Activated CD4-positive, alpha-beta T cell treated with anti-CD3 and anti-CD28 coated beads, Interleukin-2, Interleukin-6, amounts not matched to agents 100 ng/mL and 50 ng/mL, durations not matched to agents 16 hours and 8 hours (primary cell): Measurements from ENCODE around the gene KIAA1671.
A peak's percentile ranks its signal among the peaks of the same experiment; 100 is the strongest.

ENCODE experiments used
- DNase-seq: peaks from one replicate; pipeline ENCODE4 v3.0.0-alpha.2; 2020

KIAA1671 gene

DNA sequence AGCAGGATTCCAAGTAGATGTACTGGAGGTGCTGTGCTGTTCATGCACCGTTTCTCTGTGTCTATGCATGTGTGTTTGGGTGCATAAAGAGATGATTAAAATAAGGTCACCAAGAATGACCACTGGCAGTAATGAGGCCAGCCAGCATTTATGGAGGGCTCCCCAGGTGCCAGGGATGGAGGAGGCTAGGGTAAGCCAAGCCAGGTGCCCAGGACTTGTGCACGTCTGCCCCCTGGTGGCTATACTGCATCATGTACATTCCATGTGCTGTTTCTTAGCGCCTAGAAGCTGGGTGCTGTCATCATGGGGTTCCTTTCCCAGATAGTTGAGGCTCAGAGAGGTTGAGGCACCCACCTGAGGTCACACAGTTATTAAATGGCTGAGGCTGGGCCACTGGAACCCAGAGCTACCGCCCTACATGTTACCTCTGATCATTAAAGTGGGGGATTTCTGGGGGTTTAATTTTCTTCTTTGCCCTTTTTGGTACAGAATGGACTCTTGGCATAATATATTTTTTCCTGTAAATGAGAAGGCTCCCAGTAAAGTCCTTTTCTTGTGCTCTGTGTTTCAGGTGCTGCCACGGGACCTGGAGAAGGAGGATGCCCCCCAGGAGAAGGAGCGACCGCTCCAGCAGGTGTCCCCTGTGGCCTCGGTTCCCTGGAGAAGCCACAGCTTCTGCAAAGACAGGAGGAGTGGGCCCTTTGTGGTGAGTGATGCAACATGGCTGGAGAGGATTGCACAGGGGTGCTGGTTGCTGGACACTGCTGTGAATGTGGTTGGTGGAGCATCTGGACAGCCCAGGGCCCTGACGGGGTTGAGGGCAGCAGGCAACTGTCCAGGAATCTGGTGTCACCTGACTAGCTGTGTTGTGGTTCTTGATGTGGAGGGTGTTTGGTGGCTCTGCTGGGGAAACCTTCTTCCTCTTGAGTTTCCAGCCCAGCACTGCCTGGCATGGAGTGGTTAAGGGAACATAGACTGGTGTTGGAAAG lies 96.4 kb downstream of the KIAA1671 start:
- DNase-seq = peak; percentile 85

- no peak for DNase-seq
Measured at GRCh38 chr22:25049770-25050169, 97.3 kb downstream of the KIAA1671 start.

DNA sequence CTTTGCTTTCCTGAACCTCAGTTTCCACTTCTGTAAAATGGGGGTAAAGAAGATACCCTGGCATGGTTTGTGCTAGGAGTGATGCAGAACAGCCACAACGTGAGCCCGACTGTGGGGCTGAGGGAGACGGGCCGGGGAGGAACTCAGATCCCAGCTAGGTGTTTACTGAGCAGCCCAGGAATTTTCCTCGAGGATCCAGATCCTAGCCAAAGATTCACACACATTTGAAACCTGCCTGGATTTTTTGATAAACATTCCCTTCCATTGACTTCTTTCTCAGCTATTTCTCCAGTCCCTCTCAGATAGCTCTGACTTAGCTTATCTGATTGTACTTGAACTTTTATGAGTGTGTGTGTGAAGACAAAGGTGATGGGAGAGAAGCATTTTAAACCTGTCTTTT lies 98.0 kb downstream of the KIAA1671 start:
- no peak for DNase-seq

GRCh38 chr22:25051073-25051472 lies 98.6 kb downstream of the KIAA1671 start:
- peak; percentile 30 for DNase-seq

GRCh38 chr22:25051983-25052710 lies 99.6 kb downstream of the KIAA1671 start:
- no peak for DNase-seq

GRCh38 chr22:25053153-25053805 lies 100.8 kb downstream of the KIAA1671 start:
- no peak for DNase-seq

- peak; percentile 91 for DNase-seq
Measured at GRCh38 chr22:25054943-25055511, 102.5 kb downstream of the KIAA1671 start.

- peak; percentile 91 for DNase-seq
Measured at GRCh38 chr22:25057013-25057881, 104.7 kb downstream of the KIAA1671 start.

GRCh38 chr22:25059438-25059837 lies 106.9 kb downstream of the KIAA1671 start:
- no peak for DNase-seq

DNA sequence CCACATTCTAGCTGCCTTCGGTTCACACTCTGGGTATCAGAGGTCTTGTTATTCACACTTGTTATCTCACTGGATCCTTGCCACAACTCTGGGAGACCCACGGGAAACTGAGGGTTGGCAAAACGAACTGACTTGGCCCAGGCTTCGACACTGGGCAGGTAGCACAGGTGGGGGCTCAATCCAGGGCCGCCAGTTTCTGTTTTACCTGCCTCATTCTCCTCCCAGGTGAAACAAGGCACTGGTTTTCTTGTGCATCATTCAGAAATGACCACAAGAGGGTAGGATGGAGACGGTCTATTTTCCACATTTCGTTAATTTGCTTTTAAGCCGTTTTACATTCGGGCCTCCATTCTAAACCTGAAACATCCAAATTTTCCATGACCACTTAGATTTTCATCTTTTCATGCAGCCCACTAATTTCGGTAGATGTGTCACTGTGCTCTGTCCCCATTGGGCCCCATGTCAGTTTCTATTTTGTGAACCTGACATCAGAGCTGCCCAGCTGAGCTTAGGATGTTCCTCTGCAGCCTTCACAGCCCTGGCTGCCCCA lies 108.1 kb downstream of the KIAA1671 start:
- DNase-seq = peak; percentile 67

GRCh38 chr22:25061134-25061533 lies 108.6 kb downstream of the KIAA1671 start:
- DNase-seq = no peak

- DNase-seq = no peak
Measured at GRCh38 chr22:25061605-25062376, 109.3 kb downstream of the KIAA1671 start.

DNA sequence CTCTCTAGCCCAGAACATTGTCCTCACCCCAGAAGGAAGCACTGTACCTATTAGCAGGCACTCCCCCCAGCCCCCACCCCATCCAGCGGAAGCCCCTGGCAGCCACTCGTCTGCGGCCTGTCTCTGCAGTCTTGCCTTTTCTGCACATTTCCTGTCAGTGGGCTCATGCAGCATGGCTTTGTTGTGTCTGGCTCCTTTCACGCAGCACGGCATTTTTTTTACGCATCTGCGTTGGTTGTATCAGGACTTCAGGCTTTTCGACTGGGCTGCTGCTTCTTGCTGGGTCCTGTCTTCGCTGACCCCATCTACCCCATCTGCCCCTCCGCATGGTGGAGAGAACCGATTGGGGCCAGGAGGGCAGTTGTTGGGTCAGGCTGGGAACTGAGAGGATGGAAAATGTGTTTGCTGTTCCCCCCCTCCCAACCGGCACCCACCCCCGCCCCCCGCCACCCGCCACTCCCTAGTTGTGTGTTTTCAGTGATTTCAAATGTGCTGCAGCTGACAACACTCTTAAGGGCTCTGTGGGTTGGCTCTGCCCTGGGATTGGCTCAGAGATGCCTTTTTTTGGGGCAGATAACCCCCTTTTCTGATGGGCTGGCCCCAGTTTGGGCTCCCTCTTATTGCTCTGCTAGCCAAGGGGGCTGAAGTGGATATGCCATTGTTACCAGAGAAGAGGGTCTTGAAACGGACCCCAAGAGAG lies 110.0 kb downstream of the KIAA1671 start:
- peak; percentile 67 for DNase-seq

- no peak for DNase-seq
Measured at GRCh38 chr22:25064894-25065560, 112.5 kb downstream of the KIAA1671 start.

DNA sequence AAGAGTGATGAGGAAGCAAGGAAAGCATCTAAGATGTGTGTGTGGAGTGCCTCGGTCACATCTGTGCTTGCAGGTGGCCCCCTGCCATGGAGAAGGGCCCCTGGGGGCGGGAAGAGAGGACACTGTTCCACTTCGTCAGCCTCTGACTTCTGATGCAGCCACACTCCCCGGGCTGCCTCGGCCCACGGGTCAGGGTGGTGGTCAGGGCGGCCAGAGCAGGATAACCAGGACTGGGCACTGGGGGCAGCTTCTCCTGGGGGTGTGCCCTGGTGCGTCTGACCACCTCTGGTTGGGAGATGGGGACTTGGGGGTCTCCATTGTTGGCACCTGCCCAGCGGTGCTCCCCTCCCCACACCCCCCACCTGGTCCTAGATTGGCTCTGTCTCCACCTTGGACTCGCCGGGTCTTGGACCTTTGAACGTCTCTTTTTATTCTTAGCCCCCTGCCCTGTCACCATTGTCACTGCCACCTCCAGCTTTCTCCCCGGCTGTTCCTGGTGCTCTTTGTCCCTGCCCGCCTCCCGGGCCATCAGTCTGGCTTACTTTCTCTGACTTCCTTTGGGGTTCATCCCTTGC lies 114.4 kb downstream of the KIAA1671 start:
- DNase-seq = no peak

DNA sequence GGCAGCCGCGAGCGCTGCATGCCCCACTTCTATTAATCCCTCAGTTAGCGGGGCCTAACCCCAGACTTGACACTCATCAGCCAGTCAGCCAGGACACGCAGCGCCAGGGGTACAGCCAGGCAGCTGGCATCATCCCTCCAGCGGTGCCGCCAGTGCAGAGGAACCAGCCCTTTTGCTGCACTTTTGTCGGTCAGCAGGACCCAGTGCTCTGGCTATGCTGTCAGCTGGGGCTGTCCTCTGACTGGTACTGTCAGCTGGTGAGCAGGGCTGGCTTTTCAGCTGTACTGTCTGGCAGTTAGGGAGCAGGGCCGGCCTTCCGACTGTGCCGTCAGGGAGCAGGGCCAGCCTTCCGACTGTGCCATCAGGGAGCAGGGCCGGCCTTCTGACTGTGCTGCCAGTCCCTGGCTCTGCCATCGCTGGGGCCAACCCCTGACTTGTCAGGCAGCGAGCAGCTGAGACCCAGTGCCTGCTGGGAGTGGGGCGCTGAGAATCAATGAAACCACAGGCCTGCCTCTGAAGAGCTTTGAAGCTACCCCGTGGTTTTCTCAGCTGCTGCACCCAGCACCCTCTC lies 115.4 kb downstream of the KIAA1671 start:
- DNase-seq = peak; percentile 93

DNA sequence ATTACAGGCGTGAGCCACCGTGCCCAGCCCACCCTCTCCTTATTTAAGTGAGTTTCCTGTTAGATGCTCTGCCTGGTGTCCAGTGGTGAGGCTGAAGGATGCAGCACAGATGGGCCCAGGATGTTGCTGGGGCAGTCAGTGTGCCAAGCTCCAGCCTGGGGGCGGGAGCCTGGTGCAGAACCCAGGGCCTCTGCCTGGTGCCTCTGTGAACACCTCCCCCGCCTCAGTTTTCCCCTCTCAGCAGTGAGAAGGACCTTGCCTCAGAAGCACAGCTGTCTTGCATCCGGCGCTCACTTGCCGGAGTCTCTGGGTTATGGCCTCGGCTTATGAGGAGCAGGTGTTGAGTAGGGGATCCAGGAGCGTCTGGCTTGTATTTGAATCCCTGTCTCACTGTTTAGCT lies 116.2 kb downstream of the KIAA1671 start:
- peak; percentile 77 for DNase-seq

DNA sequence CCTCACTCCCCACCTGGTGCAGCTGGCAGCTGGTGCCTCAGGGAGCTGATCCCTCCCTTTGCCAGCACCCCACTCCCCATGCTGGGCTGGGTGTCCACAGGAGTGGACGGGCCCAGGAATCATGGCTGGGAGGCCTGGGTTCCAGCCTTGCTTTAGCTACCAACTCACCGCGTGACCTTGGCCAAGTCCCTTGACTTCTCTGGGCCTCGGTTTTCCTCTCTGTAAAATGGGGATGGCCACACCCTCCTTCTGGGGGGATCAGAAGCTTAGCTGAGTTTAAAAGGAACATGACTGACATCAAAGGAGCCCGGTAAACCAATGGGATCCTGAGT lies 116.9 kb downstream of the KIAA1671 start:
- DNase-seq = no peak
